HepG2 (cell line): Measurements from ENCODE around the gene TRIM44. TPM values are rescaled to one million over a fixed set of nuclear protein-coding genes. Genes with fewer than 3 reads are reported as not detected.

Experiments used
- CHCHD3 ChIP-seq: sonication (generic); formaldehyde crosslinking; IDR thresholded peaks from 2 replicates; pipeline ENCODE4 v1.8.0; 2022; ENCODE audit warnings: mild to moderate bottlenecking, missing genetic modification reagents, moderate library complexity
- HMG20A ChIP-seq: IDR thresholded peaks from 2 replicates; pipeline ENCODE4 v1.6.1; 2016; ENCODE audit warnings: borderline replicate concordance
- ISL2 ChIP-seq: sonication (generic); formaldehyde crosslinking; IDR thresholded peaks from 2 replicates; pipeline ENCODE4 v1.5.0; 2020; ENCODE audit warnings: missing genetic modification reagents
- MED1 ChIP-seq: sonication (generic); formaldehyde crosslinking; IDR thresholded peaks from 2 replicates; pipeline ENCODE4 v1.4.0; 2020; ENCODE audit warnings: missing genetic modification reagents
- MIXL1 ChIP-seq: IDR thresholded peaks from 2 replicates; pipeline ENCODE4 v1.6.1; 2016
- MTA1 ChIP-seq: sonication (generic); formaldehyde crosslinking; IDR thresholded peaks from 2 replicates; pipeline ENCODE4 v1.4.0; 2020; ENCODE audit warnings: missing genetic modification reagents, mild to moderate bottlenecking, borderline replicate concordance
- NFIC ChIP-seq: IDR thresholded peaks from 2 replicates; pipeline ENCODE4 v1.6.1; 2012; ENCODE audit warnings: mild to moderate bottlenecking, low read length, inconsistent platforms
- PAXIP1 ChIP-seq: sonication (generic); formaldehyde crosslinking; conservative IDR thresholded peaks from 2 replicates; pipeline ENCODE4 v1.4.0; 2020; ENCODE audit warnings: mild to moderate bottlenecking, missing genetic modification reagents, moderate library complexity
- SOX6 ChIP-seq, 2 experiments: fragments of 450-650 bp in 1 of 2; sonication (generic) in 1 of 2; formaldehyde crosslinking in 1 of 2; IDR thresholded peaks; 2 replicates each; pipeline versions ENCODE4 v1.4.0 to v1.6.1; 2017 to 2020; ENCODE audit warnings: antibody characterized with exemption in 1 of 2, mild to moderate bottlenecking in 1 of 2, missing genetic modification reagents in 1 of 2
- TCF12 ChIP-seq, 2 experiments: fragments of 450-650 bp in 1 of 2; sonication (generic) in 1 of 2; formaldehyde crosslinking in 1 of 2; IDR thresholded peaks; 2 replicates each; pipeline versions ENCODE4 v1.6.1 to v1.8.0; 2017 to 2022; ENCODE audit warnings: antibody characterized with exemption in 1 of 2, mild to moderate bottlenecking in 1 of 2, missing genetic modification reagents in 1 of 2, moderate library complexity in 1 of 2
- YEATS2 ChIP-seq: sonication (generic); formaldehyde crosslinking; IDR thresholded peaks from 2 replicates; pipeline ENCODE4 v1.4.0; 2020; ENCODE audit warnings: missing genetic modification reagents, borderline replicate concordance
- ZBTB26 ChIP-seq: IDR thresholded peaks from 2 replicates; pipeline ENCODE4 v1.6.1; 2016; ENCODE audit warnings: missing compliant biosample characterization, missing genetic modification reagents, borderline replicate concordance
- ZNF503 ChIP-seq: sonication (generic); formaldehyde crosslinking; IDR thresholded peaks from 2 replicates; pipeline ENCODE4 v1.4.0; 2020; ENCODE audit warnings: missing genetic modification reagents
- ZNF607 ChIP-seq: sonication (generic); formaldehyde crosslinking; IDR thresholded peaks from 2 replicates; pipeline ENCODE4 v1.5.1; 2020; ENCODE audit warnings: missing genetic modification reagents, mild to moderate bottlenecking, borderline replicate concordance
- ZNF644 ChIP-seq: IDR thresholded peaks from 2 replicates; pipeline ENCODE4 v1.6.1; 2016; ENCODE audit warnings: low read depth
- ZUFSP ChIP-seq: sonication (generic); formaldehyde crosslinking; IDR thresholded peaks from 2 replicates; pipeline ENCODE4 v1.9.0; 2021; ENCODE audit warnings: missing genetic modification reagents, mild to moderate bottlenecking, borderline replicate concordance
- polyA plus RNA-seq, 8 experiments: library from polyadenylated mRNA; depleted of rRNA in 3 of 8; stranded (reverse) in 7 of 8; unstranded in 1 of 8; fragments of >200 nt; fragmentation: Illumina TruSeq in 4 of 8; extraction: Trizol in 4 of 8; gene quantifications; 2 replicates each; pipeline versions ENCODE4 v1.2.1 to v1.2.3, GENCODE V29; 2011 to 2016; ENCODE audit warnings: low read depth in 4 of 8, missing spikeins in 1 of 8, mixed read lengths in 1 of 8; ENCODE audit not compliant: insufficient read depth in 1 of 8
- total RNA-seq, 5 experiments: library from RNA; depleted of rRNA; stranded (reverse); fragments of >200 nt; fragmentation: Illumina TruSeq; extraction: Trizol; gene quantifications; 2 replicates each; pipeline ENCODE4 v1.2.3, GENCODE V29; 2016; ENCODE audit warnings: low read depth in 1 of 5
- TF ChIP-seq, protein P1 (sequence below): sonication (generic); formaldehyde crosslinking; IDR thresholded peaks from 2 replicates; pipeline ENCODE4 v1.4.0; 2020; ENCODE audit warnings: missing genetic modification reagents

The TRIM44 gene
- total and polyA plus RNA-seq, 2 of the 13 experiments (the other 11 are each of a cell fraction or from before 2014, with no cell fraction given) = 22.7 to 50.3 TPM

DNA sequence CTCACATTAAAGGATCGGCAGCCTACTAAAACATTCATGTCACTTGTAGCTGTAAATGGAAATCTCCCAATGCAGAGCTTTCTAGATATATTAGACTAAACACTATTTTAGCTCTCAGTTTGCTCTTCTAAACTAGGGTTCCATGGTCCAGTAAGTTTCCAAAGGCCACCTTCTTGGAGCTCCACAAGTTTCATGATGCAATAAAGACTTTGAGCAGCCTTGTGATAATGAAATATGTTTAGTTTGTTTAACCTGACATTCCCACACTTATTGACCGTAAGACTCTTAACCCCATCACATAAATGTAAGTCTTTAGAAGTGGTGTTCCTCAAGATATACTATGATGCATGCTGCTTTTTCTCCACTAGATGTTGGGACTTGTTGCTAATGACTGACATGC is 87.7 kb downstream of the TRIM44 start (continued):
- TF ChIP-seq MTA1 (CRISPR knock-in tag) (no peak), ISL2 (CRISPR knock-in tag) (peak; percentile 47; the same call in 1 of the 2 replicates), SOX6 (IDR thresholded peaks at IDR 0.05) (no peak), SOX6 (CRISPR knock-in tag; IDR thresholded peaks at IDR 0.05) (no peak), MED1 (CRISPR knock-in tag) (0 out of 2 replicates have a peak, but pooled peaks have one; percentile 13), YEATS2 (CRISPR knock-in tag) (no peak), ZNF607 (CRISPR knock-in tag) (no peak), PAXIP1 (CRISPR knock-in tag) (0 out of 2 replicates have a peak, but pooled peaks have one; percentile 19), NFIC (peak; percentile 25; the same call in 1 of the 2 replicates), ZBTB26 (CRISPR knock-in tag) (no peak), MIXL1 (CRISPR knock-in tag) (0 out of 2 replicates have a peak, but pooled peaks have one; percentile 20), CHCHD3 (CRISPR knock-in tag) (no peak), ZUFSP (no peak), ZNF503 (CRISPR knock-in tag) (no peak), HMG20A (peak; percentile 71; the same call in 1 of the 2 replicates), ZNF644 (CRISPR knock-in tag) (peak; percentile 78), TCF12 (IDR thresholded peaks at IDR 0.05) (no peak), TCF12 (CRISPR knock-in tag; IDR thresholded peaks at IDR 0.05) (no peak)
- TF ChIP-seq, protein P1, sequence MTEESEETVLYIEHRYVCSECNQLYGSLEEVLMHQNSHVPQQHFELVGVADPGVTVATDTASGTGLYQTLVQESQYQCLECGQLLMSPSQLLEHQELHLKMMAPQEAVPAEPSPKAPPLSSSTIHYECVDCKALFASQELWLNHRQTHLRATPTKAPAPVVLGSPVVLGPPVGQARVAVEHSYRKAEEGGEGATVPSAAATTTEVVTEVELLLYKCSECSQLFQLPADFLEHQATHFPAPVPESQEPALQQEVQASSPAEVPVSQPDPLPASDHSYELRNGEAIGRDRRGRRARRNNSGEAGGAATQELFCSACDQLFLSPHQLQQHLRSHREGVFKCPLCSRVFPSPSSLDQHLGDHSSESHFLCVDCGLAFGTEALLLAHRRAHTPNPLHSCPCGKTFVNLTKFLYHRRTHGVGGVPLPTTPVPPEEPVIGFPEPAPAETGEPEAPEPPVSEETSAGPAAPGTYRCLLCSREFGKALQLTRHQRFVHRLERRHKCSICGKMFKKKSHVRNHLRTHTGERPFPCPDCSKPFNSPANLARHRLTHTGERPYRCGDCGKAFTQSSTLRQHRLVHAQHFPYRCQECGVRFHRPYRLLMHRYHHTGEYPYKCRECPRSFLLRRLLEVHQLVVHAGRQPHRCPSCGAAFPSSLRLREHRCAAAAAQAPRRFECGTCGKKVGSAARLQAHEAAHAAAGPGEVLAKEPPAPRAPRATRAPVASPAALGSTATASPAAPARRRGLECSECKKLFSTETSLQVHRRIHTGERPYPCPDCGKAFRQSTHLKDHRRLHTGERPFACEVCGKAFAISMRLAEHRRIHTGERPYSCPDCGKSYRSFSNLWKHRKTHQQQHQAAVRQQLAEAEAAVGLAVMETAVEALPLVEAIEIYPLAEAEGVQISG (CRISPR knock-in tag) = no peak
